Right atrium auricular region (tissue), 2 donors: ENCODE measurements around the gene GUCD1. TPM values are rescaled to one million over a fixed set of nuclear protein-coding genes. Genes with fewer than 3 reads are reported as not detected.
"Not testable (repeated sequence)": the region's sequence is repeated elsewhere in the genome, so short reads cannot be mapped to it uniquely, and the experiment has no call there.

ENCODE experiments used
- DNase-seq: peaks from one replicate; pipeline ENCODE4 v3.0.0-alpha.2; 2019; ENCODE audit warnings: low spot score
- H3K27ac ChIP-seq, 2 donors: fragments of 200-600 bp; sonication (generic); 1 replicate in 1 of 2; 2 replicates in 1 of 2; pipeline ENCODE4 v1.5.1; 2016 to 2019
- H3K27me3 ChIP-seq, 2 donors: fragments of 200-600 bp; sonication (generic); one replicate each; pipeline versions ENCODE4 v1.5.1 to v1.6.0; 2017 to 2019
- H3K36me3 ChIP-seq: fragments of 200-600 bp; sonication (generic); one replicate; pipeline ENCODE4 v1.5.1; 2016
- H3K4me1 ChIP-seq, 2 donors: fragments of 200-600 bp; sonication (generic); one replicate each; pipeline versions ENCODE4 v1.5.1 to v1.6.0; 2017 to 2019
- H3K4me3 ChIP-seq, 2 donors: fragments of 200-600 bp; sonication (generic); 1 replicate in 1 of 2; 2 replicates in 1 of 2; pipeline ENCODE4 v1.5.1; 2017 to 2019; ENCODE audit warnings: mild to moderate bottlenecking in 1 of 2, moderate library complexity in 1 of 2
- H3K9me3 ChIP-seq, 2 donors: fragments of 200-600 bp; sonication (generic); one replicate each; pipeline ENCODE4 v1.5.1; 2019
- total RNA-seq, 2 donors: library from RNA; depleted of rRNA; stranded (reverse); fragments of >200 nt; gene quantifications; one replicate each; pipeline ENCODE4 v1.1.0, GENCODE V29; 2016
- TF ChIP-seq, protein P1 (sequence below), 2 donors: fragments of 200-600 bp; sonication (generic); IDR thresholded peaks; one replicate each; pipeline ENCODE4 v1.5.1; 2019; ENCODE audit warnings: antibody characterized with exemption in 2 of 2

Gene GUCD1
- total RNA-seq, 2 donors from 2014 or later, result 132 to 147 TPM

GRCh38 chr22:24599514-24599913 is 44.6 kb upstream of the GUCD1 start:
- no peak overlapping the region for H3K27ac ChIP-seq
- H3K4me1 ChIP-seq, result peaks cover 0 to 25% of the 10 kb centered on the region in 2 donors
- no peaks in the 10 kb centered on the region for H3K27me3 ChIP-seq
- H3K4me3 ChIP-seq, result no peak overlapping the region
- H3K9me3 ChIP-seq, result no peaks in the 10 kb centered on the region
- H3K36me3 ChIP-seq, result no peaks in the 10 kb centered on the region
- DNase-seq, result no peak
- TF ChIP-seq, protein P1, sequence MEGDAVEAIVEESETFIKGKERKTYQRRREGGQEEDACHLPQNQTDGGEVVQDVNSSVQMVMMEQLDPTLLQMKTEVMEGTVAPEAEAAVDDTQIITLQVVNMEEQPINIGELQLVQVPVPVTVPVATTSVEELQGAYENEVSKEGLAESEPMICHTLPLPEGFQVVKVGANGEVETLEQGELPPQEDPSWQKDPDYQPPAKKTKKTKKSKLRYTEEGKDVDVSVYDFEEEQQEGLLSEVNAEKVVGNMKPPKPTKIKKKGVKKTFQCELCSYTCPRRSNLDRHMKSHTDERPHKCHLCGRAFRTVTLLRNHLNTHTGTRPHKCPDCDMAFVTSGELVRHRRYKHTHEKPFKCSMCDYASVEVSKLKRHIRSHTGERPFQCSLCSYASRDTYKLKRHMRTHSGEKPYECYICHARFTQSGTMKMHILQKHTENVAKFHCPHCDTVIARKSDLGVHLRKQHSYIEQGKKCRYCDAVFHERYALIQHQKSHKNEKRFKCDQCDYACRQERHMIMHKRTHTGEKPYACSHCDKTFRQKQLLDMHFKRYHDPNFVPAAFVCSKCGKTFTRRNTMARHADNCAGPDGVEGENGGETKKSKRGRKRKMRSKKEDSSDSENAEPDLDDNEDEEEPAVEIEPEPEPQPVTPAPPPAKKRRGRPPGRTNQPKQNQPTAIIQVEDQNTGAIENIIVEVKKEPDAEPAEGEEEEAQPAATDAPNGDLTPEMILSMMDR (IDR thresholded peaks at IDR 0.05), result no peak

DNA sequence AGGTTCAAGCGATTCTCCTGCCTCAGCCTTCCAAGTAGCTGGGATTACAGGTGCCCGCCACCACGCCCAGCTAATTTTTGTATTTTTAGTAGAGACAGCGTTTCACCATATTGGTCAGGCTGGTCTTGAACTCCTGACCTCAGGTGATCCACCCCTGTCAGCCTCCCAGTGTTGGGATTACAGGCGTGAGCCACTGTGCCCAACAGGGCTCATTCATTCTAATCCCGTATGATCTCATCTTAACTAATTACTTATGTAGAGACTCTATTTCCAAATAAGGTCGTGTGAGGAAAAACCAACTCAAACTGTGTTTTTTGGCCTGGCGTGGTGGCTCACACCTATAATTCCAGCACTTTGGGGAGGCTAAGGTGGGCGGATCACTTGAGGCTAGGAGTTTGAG is 42.1 kb upstream of the GUCD1 start:
- H3K4me1 ChIP-seq, result peaks cover 0 to 19% of the 10 kb centered on the region in 2 donors
- not testable (repeated sequence) for DNase-seq, H3K9me3 ChIP-seq, H3K27ac ChIP-seq, H3K4me3 ChIP-seq, H3K27me3 ChIP-seq, H3K36me3 ChIP-seq

- Histone ChIP-seq H3K27me3 (no peaks in the 10 kb centered on the region), H3K4me1 (peaks cover 0 to 13% of the 10 kb centered on the region in 2 donors), H3K4me3 (no peak overlapping the region), H3K36me3 (no peaks in the 10 kb centered on the region), H3K9me3 (no peaks in the 10 kb centered on the region), H3K27ac (no peak overlapping the region)
- DNase-seq, result no peak
- TF ChIP-seq, protein P1 (IDR thresholded peaks at IDR 0.05), result no peak
These were observed 40.9 kb upstream of the GUCD1 start for GRCh38 chr22:24595863-24596262.

GRCh38 chr22:24595228-24595627 is 40.3 kb upstream of the GUCD1 start:
- Histone ChIP-seq H3K27ac (no peak overlapping the region), H3K4me3 (no peak overlapping the region), H3K4me1 (peaks cover 0 to 10% of the 10 kb centered on the region in 2 donors), H3K36me3 (no peaks in the 10 kb centered on the region), H3K9me3 (no peaks in the 10 kb centered on the region), H3K27me3 (no peaks in the 10 kb centered on the region)
- TF ChIP-seq, protein P1 (IDR thresholded peaks at IDR 0.05), result no peak
- no peak for DNase-seq

- Histone ChIP-seq H3K27ac (no peak overlapping the region), H3K36me3 (no peaks in the 10 kb centered on the region), H3K9me3 (no peaks in the 10 kb centered on the region), H3K27me3 (no peaks in the 10 kb centered on the region), H3K4me3 (no peak overlapping the region), H3K4me1 (peaks cover 0 to 10% of the 10 kb centered on the region in 2 donors)
- no peak for DNase-seq
- TF ChIP-seq, protein P1 (IDR thresholded peaks at IDR 0.05), result no peak
These were observed 39.7 kb upstream of the GUCD1 start for GRCh38 chr22:24594569-24595120.

GRCh38 chr22:24593836-24594568 is 39.1 kb upstream of the GUCD1 start:
- no peak overlapping the region for H3K4me3 ChIP-seq
- no peaks in the 10 kb centered on the region for H3K9me3 ChIP-seq
- TF ChIP-seq, protein P1 (IDR thresholded peaks at IDR 0.05), result no peak
- H3K27me3 ChIP-seq, result no peaks in the 10 kb centered on the region
- H3K36me3 ChIP-seq, result no peaks in the 10 kb centered on the region
- H3K27ac ChIP-seq, result peak overlapping the region in 1 of 2 donors; percentile 81
- DNase-seq, result no peak
- peaks cover 0 to 10% of the 10 kb centered on the region in 2 donors for H3K4me1 ChIP-seq

- DNase-seq, H3K36me3 ChIP-seq, H3K9me3 ChIP-seq, H3K27me3 ChIP-seq: not testable (repeated sequence)
- Histone ChIP-seq H3K27ac (peak overlapping the region; percentile 81), H3K4me1 (peaks cover 0 to 10% of the 10 kb centered on the region in 2 donors), H3K4me3 (peak overlapping the region in 1 of 2 donors; percentile 68)
These were observed 38.6 kb upstream of the GUCD1 start for GRCh38 chr22:24593559-24593835.
